Measurements from ENCODE around the gene HOXA9. TPM values are rescaled to one million over a fixed set of nuclear protein-coding genes. Genes with fewer than 3 reads are reported as not detected.
A peak's percentile ranks its signal among the peaks of the same experiment; 100 is the strongest.

HOXA9 gene
- total RNA-seq, 1 experiment from 2014 or later = 1.8 TPM

DNA sequence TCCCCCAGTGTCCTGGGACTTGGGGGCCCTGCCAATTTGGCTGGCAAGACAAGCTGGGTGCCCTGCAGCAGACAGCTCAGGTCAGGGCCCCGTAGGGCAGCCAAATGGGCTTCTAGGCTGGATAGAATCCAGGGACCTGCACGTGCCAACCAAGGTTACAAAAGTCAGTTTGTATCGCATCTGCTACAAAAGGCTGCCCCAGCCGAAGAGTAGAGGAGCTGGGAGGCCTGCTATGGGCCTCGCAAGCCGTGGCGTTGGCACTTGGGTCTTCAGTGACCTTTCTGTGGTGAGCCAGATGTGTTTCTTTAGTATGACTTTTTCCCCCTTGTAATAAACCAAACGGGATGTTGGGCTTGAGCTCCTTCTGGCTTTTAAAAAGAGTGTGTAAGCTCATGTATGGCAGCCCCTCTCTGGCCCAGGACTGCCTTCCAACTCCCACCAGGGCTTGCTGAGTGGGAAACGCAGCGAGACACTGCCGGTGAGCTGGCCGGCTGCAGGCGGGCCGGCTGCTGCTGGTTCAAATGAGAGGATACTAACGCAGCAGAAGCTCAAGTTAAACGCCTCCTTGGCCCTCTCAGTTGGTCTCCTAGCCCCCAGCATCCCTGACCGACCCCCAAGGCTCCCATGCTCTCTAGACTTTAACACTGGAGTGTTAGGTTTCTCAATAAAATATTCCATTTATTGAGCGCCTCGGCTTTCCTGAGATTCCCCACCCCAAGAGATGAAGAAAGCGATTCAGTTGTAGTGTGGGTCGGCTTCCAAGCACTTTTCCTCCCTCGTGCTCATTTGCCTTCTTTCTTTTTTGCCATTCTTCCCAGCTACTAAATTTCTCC, 11.8 kb upstream of the HOXA9 start:
- no peak for DNase-seq (ENCODE audit: low read depth)

- no peak for DNase-seq (ENCODE audit: low read depth)
Measured at GRCh38 chr7:27176524-27176845, 11.1 kb upstream of the HOXA9 start.

DNA sequence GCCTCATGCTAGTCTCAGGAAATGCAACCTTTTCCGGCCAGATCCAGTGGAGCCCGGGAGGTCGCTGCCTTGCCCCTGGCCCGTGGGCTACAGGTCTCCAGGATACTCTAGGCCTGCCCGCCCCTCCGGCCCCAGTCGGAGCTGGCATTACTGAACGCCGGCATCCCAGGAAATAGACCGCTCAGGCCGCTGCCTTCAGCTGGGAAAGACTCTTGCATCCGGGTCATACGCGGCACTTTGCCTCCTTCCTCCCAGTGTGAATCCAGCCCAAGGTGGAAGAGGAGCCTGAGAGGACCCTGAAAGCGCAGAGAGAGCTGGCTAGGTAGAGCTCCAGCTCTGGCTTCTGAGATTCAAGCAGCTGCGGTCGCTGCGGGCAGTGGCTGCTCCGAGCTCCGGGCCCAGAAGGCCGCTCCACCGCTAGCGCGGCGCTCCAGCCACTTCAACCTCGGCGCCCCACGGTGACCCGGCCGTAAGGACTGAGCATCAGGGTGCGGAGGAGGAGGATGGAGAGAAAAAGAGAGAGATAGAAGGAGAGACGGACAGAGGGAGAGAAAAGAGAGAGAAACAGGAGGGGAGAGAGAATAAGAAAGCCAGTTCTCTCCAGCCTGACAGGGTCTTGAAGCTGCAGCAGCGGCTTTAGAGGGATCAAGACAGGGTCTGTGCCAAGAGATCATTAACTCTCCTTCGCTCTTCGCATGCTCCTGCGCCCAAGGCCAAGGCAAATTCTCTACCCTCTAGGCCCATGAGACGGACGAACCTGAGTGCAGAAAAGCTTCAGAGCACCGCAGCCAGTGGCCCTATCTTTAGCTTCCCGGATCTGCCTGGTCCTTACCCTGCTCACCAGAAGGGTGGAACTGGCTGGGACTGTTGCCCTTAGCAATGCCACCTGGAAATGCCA, 10.5 kb upstream of the HOXA9 start:
- DNase-seq (ENCODE audit: low read depth) = no peak

- no peak for DNase-seq (ENCODE audit: low read depth)
Measured at GRCh38 chr7:27174874-27175625, 9.7 kb upstream of the HOXA9 start.

DNA sequence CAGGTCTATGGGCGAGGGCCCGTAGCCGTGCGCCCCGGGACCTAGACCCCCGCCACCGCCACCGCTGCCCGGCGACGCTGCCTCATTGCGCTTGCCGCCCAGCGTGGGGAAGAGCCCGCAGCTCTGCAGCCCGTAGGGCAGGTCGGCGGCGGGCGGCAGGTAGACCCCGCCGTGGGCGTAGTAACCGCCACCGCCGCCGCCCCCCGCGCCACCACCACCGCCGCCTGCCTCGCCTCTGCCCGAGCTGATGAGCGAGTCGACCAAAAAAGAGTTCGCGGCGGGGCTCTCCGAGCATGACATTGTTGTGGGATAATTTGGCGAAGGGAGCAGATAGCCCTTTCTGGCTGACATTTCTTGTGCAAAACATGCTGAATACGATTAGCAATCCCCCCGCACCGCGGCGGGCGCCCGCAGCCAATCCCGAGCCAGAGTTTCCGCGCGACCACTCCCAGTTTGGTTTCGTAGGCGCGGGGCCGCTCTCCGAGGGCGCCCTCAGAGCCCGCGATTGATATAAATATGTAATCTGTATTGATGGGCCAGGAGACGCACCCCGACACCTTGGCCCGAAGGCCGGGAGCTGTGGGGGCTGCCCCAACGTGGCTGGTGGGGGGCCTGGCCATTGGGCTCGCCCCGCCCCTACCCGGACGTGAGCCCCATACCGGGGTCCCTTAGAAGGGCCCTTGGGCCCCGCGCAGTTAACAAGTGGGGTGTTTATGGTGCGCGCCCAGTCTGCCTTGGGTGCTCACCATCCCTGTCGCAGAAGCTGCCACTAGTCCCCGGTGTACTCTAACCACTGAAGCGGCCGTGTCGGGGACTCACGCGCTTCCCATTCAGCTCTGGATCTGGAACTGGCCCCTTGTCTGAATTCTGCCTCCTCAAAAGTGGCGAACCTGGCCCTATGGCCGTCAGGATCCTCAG, 8.9 kb upstream of the HOXA9 start, which contains the start of gene HOXA10:
Gene HOXA10 (minus strand): TSS at position 365 of the 918 bp plus-strand sequence. CDS start 14 bp downstream, at position 351.
- peak; percentile 62 for DNase-seq (ENCODE audit: low read depth)

GRCh38 chr7:27173511-27173955, 8.2 kb upstream of the HOXA9 start:
- peak; percentile 82 for DNase-seq (ENCODE audit: low read depth)

GRCh38 chr7:27172823-27173510, 7.6 kb upstream of the HOXA9 start:
- DNase-seq (ENCODE audit: low read depth) = peak; percentile 79

DNA sequence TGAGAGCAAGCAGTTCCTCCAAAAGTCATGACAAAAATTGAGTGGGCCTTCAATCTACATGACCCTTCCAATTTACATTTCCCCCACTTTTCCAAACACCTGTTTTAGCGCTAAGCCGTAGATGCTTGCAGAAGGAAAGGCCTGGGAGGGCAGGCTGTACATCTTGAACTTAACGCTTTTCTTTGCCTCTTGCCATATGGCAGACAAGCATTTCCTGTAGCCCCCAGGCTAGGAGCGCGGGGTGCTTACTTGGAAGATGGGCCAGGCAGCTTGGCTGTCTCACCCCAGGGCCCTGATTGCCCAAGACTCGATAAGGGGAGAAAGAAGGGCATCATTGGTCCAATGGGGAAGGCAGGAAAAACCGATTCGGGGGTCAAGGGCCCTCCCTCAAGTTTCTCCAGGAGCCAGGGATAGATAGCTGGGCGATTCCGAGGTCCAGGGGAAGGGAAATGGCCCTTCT, 7.0 kb upstream of the HOXA9 start:
- DNase-seq (ENCODE audit: low read depth) = peak; percentile 50

- DNase-seq (ENCODE audit: low read depth) = no peak
Measured at GRCh38 chr7:27171637-27172314, 6.4 kb upstream of the HOXA9 start.

- no peak for DNase-seq (ENCODE audit: low read depth)
Measured at GRCh38 chr7:27171325-27171636, 5.9 kb upstream of the HOXA9 start.

GRCh38 chr7:27170426-27171324, 5.3 kb upstream of the HOXA9 start:
- no peak for DNase-seq (ENCODE audit: low read depth)

DNA sequence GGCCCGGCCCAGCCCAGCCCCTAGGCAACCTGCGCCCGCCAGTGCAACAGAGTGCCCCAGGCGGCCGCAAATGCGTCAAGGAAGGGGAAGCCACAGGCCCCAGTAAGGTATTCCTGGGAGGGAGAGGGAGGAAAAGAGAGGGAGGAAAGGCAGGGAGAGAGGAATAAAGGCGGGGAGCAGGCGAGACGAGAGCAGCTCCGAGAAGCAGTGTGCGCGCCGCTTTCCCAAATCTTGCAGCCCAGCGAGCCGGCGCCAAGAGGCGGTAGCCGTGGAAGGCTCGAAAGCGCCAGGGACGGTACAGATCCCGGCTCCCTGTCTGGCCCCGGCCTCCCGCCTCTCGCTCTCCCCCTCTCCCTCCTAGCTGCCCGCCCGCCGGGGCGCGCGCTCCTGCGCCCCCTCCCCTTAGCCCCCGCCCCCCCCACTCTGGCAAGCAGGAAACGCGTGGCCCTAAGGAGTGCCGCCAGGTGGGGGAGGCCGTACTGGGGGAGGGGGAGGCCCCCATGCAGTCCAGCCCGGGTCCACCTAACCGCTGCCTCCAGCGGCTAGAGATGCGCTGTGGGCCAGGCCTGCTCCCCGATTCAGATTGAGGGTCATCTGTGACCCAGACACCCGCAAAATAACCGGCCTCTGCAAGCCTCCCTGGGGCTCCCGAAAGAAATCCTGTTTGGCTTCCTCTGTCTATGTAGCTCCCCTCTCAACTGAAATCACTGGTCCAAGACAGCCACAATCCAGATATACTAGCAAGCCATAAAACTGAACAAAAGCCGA, 4.5 kb upstream of the HOXA9 start:
- no peak for DNase-seq (ENCODE audit: low read depth)

- no peak for DNase-seq (ENCODE audit: low read depth)
Measured at GRCh38 chr7:27168265-27168947, 3.1 kb upstream of the HOXA9 start.

DNA sequence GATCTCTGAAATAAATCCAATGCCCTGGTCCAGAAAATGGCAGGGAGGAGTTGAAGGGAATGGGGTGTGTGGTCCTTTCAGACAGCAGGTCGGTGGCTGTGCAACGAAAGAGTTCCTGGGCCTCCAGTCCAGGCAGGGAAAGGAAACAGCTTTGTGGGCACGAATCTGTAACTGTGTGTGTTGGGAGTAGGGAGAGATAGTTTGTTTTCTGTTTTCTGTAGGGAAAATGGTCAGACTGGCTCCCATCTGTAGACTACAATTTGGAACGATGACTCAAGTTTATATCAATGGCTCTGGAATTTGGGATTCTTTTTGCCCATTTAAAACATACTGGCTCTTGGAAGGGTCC, 2.6 kb upstream of the HOXA9 start:
- DNase-seq (ENCODE audit: low read depth) = no peak

DNA sequence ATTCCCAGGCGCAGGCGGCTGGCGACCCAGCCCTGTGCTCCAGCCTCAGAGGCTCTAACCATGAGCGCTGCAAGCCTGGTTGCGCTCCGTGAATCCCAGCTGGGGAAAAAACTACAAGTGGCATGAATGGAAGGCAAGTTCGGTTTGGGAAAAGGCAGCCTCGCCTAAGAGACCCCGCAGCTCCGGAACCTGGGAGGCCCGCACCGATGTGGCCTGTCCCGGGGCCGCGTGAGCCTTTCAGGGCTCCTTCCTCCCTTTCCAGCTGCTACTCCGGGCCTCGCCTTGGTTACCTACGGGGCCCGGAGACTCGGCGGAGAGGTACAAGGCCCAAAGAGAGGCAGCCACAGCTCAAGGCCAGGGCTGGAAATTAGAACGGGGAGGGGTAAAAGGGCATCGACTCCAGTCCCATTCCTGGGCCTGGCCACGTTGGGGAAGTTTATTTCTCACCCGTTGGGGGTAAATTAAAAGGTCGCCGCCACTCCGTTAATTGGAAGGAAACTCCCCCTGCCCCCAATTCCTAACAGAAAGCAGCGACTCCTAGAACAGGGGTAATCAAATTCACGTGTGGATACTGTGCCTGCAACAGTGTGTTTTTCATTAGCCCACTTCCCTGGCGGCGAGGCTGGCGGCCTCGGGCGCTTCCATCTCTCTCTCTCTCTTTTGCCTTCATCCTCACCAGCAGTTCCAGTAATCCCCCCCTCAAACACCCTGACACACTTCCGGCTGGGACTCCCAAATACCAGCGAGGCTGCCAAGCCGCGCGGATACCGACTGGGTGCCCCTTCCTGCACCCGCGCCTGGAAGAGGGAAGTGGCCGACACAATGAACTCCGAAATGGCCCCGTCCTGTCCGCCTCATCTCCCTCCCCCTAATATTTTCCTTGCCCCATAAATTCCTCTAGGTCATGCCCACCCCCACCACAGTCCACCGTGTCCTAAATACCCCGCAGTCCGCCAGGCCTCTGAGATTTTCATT, 1.5 kb upstream of the HOXA9 start:
- DNase-seq (ENCODE audit: low read depth) = no peak

DNA sequence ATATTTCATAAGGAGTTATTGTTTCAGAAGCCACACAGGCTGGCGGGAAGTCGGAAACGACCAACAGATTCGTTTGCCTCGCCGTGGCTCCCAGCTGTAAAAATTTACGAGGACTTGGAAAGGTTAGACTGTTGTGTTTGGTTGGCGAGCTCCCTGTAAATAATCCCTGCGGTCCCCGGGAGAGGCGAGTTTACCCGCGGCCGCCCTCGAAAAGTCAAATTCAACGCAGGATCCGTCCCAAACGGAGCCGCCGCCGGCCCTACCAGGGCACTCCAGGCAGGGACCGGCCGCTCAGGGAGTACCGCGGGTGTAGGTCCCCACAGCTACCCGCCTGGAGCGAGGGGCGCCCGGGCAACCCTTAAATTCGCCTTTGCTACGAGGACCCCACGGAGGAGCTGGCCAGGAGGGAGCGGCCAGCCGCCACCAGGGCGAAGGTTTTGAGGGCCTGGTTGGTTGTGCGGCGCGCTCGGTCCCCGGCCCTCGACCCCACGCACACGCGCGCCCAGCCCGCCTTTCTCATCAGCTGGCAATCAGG, 726 bp upstream of the HOXA9 start:
- no peak for DNase-seq (ENCODE audit: low read depth)
